NCI-H2196 (cell line): Measurements from ENCODE around the gene HSD3B2.

ENCODE experiments used
- DNase-seq: peaks from one replicate; lab custom pipeline; 2025; ENCODE audit not compliant: unreplicated experiment; lab: John Stamatoyannopoulos, UW

HSD3B2 gene

DNA sequence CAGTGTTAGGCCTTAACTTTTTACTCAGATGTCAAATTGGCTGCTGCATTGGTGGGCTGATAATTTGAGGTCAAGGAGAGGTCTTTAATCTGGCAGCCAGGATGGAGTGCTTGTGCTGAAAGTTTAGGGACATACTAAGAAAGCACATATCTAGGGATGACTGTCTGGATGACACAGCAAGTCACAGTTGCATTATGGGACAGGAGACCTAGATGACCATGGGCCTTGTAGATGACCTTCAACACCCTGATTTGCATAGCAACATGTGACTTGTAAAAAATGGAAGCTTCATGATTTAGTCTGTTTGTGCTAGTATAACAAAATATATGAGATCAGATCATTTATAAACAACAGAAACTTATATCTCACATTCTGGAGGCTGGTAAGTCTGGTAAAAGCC lies 18.0 kb upstream of the HSD3B2 start:
- no peak for DNase-seq

DNA sequence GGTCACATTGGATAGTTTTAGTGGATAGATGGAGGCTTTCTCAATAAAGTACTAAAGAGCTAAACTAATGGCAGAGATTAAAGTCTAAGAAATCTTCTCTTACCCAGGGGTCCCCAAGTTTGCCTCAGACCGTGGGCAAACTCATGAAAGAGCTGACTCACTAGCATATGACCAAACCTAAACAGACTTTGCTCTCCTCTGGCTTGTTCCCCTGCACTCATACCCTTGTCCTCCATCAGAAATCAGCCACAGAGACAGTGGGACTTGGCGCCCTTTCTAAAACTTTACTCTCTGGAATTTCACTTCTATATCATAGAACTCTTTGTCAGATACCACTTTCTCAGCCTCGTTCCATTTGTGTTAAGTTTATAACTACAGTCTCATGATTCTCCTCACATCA lies 17.0 kb upstream of the HSD3B2 start:
- DNase-seq: no peak

DNA sequence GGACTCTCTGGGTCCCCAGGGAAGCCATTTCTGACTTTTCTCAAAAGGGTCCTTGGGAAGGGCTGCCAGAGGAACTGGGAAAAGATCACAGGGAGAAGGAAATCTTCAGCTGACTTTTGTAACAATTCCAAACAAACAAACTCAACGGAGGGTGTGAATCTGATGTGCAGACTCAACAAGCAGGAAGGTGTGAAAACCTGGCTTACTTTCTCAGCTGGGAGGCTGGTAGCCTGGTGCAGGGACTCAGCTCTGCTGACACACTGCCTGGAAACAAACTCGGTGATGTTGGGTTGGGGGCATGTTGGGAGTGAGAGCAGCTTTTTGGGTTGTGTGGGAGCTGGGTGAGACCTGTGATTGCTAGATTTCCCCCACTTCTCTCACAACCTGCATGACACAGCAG lies 10.2 kb upstream of the HSD3B2 start:
- DNase-seq: no peak

DNA sequence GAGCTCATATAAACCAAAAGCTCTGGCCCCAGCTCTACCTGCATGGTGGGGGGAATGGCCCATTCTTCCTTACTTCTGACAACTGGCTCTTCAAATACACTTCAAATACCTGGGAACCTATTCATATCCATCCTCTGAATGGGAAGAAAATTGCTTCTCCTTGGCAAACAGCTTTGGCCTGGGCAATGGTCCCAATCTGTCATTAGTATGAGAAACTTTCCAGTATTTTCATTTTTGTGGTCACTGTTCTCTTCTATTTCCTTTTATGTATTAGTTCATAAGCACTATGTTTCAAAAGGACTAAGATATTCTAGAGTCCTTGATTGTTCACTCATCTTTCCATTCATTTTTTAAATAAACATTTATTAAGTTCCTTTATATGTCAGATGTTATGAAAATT lies 5.2 kb upstream of the HSD3B2 start:
- DNase-seq: no peak

DNA sequence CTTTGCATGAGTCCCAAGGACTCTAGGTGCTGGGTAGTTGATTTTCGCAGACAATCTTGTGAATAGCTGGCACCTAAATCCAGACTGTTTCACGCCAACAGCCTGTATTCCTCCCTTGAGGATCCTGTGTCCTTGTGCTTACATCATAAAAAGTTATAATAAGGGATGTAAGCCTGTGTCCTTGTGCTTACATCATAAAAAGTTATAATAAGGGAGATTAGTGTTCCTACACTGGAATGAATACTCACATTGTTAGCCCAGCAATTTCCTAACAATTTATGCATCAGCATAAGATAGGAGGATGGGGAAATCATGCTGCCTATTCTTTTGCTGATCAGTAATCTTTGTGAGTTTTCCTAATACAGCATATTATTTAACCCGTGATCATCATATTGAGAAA lies 4.0 kb upstream of the HSD3B2 start:
- no peak for DNase-seq

DNA sequence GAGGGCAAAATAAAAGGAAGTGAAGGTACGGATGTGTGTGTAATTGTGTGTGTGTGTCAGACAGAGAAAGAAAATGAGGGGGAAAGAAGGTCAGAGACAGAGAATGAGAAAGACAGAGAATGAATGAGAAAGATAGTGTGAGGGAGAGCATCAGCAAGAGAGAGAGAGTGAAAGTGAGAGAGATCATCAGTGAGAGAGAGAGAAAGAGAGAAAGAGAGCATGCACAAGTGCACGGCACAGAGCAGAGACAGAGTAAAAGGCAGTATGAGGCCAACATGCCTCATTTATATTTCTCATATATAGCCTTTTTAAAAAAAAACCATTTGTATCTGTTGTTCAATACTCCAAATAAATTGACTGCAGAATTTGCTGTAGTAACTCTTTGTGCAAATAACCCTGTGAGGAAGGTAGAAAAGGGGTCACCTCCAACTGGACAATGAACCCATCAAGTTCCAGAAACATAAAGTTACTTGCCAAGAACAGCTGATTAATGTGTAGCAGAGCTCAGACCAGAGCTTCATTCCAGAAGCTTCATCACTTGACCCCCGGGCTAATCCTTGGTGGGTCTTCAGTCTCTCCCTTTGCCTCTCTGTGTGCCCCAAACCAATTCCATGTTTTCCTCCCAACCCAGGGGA lies 1.2 kb downstream of the HSD3B2 start:
- DNase-seq: no peak

DNA sequence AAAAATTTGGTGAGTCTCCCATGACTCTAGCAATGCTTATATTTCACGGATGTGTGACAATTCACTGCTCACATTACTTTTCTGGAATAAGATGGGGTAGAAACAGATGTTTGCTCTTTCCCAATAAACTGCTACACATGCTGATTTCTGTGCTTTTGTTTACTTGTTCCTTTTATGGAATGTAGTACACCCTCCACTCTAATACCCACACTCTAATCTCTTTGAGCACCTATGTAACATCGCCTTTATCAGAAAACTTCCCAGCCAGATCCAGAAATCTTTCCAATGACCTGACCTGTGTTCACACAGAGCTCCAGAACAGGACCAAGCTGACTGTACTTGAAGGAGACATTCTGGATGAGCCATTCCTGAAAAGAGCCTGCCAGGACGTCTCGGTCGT lies 4.2 kb downstream of the HSD3B2 start:
- DNase-seq: no peak

DNA sequence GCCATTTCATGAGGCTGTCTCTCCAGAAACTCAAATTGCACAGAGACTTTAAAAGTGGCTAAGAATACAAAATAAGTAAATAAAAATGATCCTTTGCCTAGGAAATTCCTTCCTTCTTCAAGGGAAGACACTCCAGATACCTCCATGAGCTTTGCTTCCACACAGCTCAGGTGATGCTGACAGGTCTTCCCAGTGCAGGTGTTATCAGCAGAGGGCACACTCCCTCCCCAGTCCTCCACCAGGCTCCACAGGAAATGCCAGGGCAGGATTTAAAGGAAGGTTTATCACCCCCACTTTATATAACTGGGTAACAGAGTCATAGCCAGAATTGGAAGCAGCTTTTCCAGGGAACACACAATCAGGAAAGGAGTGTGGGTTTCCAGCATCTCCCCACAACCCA lies 5.7 kb downstream of the HSD3B2 start:
- DNase-seq: no peak

DNA sequence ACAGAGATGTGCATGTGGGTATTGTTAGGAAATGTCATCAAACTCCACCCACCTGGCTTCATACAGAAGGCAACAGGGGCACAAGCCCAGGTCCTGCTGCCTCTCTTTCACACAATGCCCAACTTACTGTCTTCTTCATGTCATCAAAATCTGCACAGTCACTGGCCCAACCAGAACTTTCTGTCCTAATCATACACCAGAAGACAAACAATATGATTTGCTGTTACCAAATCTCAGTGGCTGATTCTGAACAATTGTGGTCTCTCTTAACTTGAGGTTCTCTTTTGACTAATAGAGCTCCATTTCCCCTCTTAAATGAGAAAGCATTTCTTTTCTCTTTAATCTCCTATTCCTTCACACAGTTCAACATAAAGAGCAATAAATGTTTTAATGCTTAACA lies 7.7 kb downstream of the HSD3B2 start:
- no peak for DNase-seq

DNA sequence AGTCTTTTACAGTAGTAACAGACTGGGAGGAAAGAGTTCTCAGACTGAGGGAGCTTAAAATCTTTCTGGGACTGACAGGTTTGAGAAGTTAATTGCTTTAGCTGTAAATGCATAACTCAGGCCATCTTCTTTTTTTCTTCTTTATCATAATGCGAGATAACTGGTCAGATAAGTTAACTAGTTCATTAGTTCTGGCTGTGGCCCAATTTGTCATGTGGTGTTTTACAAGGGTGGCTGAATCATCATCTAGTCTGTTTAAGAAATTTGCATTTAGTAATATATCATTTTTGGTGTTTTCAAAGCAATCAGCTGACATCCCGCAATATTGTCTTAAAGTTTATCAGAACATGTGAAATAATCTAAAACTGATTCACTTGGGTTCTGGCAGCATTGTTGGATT lies 14.0 kb downstream of the HSD3B2 start:
- DNase-seq: no peak

DNA sequence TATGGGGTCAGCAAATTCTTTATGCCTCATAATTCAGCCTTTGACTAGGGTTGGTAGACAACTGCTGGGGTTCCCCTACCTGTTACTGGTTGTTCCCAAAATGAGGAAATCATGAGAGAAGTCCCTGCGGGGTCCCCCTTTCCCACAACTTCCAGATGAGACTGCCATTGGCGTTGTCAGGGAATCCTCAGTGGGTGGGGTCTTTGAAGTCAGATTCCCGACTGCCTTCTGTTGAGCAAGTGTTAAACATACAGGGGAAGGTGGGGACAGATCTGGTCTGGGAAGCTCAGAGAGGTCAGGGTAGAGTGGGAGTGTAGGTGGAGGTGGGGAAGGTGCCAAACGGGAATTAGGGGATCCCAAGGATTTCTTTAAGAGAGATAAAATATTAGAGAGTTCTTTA lies 14.7 kb downstream of the HSD3B2 start:
- no peak for DNase-seq

DNA sequence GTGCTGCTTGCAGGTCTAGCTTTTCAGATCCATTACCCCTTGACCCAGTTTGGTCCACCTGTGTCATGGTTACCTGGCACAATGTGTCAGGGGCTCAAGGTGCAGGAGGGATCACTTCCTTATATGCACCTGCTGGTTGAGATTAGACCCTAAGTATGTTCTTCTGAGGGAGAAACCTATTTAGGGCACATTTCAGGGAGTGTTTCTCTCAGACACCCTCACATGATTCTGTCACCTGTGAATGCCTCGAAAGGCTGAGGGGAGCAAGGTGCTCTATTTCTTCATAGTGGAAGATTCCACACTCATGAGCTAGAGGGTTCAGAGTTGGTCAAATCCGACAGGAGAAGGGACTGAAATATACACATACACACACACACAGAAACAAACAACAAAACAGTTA lies 15.5 kb downstream of the HSD3B2 start:
- DNase-seq: no peak

DNA sequence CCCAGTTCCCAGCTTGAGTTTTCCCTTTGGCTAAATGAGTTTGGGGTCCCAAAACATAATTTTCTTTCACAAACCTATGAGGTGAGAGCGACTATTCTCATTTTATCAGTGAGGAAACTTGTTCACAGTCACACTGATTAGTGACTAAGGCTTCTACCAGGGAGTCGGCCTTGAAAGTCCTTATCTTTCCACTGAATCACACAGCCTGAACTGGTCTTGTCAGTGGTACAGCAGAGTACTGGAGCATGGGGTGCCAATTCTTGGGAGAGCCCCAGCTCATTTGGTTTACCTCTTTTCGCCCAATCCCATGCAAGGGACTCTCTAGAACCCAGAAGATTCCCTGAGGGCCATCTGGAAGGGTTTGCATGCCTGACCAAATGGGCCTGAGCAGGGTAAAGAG lies 16.9 kb downstream of the HSD3B2 start:
- DNase-seq: no peak

DNA sequence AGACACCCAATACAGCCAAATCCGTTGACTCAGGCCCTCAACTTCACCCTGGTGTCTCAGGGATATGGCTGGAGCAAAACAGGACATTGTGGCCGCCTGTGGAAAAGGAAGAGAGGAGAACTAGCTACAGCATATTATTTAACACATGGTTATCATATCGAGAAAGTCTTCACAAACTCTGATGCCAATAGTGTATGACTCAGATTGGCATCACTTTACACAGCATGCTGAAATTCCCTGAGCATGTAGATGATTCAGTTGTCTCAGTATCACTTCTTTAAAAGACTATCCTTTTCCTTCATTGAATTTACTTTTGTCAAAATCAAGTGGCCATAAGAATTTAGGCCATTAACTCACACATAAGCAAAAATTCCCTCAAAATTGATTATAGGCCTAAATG lies 20.1 kb downstream of the HSD3B2 start:
- no peak for DNase-seq

DNA sequence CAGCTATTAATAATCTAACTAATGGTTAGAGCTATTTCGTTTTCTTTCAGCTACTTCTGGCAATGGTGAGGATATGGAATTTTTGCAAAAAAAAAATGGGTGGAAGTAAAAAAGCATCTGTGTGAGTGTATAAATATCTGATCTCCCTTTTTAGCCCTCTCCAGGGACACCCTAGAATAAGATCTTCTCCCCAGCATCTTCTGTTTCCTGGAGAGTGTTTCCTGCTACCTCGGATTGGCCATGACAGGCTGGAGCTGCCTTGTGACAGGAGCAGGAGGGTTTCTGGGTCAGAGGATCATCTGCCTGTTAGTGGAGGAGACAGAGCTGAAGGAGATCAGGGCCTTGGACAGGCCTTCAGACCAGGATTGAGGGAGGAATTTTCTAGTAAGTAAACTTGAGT lies 23.8 kb downstream of the HSD3B2 start:
- no peak for DNase-seq

DNA sequence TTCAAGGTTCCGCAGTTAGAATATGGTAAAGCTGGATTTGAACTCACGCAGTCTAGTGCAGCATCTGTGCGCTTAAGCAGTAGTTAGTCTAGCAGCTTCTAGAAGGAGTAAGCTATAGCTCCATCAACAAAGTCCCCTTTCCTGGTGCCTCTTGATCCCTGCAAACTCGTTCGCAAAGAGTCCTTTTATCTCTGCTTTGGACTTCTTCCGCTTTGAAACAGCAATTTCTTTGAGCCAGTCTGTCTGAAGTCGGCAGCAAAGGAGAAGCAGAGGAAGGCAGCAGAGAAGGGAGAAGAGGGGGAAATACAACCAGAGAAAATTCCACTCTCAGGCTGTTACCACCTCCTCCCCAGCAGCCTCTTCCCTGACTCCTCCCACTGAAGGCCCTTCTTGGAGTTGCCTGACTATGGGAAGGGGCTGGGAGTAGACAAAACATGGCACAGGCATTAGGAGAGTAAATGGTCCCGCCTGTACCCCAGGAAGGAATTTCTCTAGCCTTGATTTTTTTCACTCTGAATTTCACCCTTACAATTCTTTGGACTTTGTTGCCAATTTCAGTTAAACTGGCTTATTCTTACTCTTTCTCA lies 25.9 kb downstream of the HSD3B2 start:
- no peak for DNase-seq

DNA sequence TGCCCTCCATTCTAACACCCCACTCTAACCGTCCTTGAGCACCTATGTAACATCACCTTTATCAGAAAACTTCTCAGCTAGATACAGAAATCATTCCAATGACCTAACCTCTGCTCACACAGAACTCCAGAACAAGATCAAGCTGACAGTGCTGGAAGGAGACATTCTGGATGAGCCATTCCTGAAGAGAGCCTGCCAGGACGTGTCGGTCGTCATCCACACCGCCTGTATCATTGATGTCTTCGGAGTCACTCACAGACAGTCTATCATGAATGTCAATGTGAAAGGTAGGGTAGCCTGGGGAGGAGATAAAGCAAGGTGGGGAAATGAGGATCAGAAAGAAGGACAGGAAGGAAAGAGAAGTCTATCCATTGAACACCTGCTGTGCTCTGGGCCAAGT lies 27.8 kb downstream of the HSD3B2 start:
- DNase-seq: no peak

DNA sequence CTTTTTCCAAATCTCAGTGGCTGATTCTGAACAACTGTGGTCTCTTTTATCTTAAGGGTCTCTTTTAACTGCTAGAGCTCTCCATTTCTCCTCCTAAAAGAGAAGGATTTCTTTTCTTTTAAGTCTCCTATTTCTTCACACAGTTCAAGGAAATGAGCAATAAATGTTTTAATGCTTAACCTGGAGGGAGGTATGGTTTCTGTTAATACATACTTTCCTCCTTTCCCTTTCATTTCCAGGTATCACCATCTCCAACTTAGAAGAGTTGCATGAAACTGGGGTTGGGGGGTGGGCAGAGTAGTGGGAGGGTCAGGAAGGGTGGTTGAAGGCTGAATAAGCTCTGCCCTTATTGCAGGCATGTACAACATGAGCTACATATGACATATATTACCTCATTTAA lies 31.4 kb downstream of the HSD3B2 start:
- DNase-seq: no peak

DNA sequence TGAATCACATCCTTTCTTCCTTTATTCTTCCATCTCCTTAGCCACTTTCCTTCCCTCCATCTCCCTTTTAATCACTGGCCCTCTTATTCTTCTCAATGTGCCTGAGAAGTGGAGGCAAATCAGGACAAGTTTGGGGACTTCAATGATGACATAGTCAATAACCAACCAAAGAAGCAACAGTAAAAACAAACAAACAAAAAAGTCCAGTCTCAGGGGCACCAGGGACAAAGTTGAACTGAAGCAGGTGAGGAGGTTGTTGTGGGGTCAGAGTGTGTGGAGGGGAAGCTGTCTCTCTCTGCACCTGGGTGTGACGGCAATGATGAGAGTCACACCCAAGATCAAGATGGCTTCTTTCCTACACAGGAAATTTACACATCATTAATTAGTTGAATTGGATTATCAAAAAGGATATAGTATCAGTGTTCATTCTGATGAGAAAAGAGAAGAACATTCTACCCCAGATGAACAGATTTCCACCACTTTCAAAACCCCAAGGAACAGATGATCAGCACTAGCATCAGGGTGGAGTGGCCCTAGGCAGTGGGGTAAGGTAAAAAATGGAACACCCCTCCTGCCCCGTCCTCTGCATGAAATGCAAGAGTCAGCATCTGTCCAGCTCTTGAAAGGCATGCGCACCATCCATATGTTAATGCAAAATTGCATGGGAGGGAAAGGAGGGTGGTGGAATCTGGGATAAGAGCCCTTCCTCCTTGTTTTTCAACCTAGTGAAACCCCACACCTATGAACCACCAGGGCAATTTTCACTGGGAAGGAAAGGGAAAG lies 32.6 kb downstream of the HSD3B2 start:
- DNase-seq: no peak

DNA sequence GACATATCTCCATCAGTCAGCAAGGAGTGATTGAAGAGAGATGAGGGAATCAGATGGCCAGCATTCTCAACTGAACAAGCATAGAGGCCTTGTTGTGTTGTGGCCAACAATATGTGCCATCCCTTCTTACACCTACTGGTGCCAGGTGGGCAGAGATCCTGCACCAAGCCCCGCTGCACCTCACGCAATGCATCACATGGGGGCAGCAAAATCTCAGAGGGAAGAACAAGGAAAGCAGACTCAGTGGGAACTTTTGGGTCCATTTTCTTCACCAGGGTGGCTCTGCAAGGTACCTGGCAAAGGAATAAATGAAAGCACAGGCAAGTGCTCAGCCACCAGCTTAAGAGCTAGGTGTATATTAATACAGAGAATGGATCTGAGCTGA lies 33.2 kb downstream of the HSD3B2 start:
- no peak for DNase-seq

DNA sequence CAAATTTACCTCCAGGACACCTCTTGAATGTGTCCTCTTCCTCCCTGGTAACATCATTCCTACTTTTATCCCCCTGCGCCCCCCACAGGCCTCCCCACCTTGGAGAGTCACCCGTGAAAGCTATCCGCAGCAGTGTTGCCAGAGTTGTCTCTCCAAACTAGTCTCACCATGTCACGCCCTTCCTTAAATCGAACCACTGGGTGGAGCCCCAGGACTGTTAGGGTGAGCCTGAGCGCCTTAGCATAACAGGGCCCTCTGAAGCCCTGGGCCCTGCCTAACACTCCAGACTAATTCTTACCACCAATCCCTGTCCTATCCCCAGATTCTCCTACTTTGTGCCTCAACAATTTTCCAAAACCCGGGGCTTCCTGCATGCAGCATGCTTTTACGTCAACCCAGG lies 35.0 kb downstream of the HSD3B2 start:
- no peak for DNase-seq

DNA sequence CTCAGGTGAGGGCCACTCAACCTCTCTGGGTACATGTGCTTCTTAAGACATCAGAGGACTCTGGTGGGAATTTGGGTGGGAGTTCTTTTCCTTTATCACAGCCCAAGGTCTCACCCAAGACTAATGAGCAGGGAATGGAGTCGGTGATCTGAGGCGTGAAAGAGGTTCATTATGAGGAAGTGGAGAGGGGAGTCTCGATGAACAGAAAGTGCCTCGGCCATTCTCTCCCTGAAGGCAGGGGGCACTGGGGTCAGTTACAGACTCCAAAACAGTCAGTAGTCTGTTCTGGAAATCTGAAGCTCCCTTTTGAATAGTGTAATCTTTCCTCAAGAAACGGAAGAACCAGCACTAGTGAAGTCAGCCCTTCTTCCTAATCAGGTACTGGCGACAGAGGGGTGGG lies 36.2 kb downstream of the HSD3B2 start:
- no peak for DNase-seq

DNA sequence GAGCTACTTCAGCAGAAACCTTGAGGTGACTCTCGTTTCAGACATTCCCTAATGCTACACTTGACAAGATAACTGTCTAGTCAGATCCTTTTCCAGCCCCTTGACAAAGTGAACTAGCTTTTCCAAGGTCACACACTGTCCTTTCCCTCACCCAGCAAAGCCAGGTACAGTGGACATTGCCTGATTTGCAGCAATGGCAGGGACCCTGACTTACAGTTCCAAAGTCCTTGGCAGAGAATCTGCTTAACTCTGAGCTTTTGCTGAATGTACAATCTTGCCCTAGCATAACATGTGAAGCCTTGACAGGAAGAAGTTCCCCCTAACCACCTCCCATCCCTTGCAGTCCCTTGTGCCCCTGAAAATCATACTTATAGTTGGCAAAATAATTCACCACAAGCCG lies 37.1 kb downstream of the HSD3B2 start:
- no peak for DNase-seq
